GM18858 (cell line): Measurements from ENCODE around the gene EIF2B1.

Experiments used
- ATAC-seq: cut with Tn5 transposase; IDR thresholded peaks from one replicate; pipeline ENCODE4 v1.9.1; 2021; ENCODE audit not compliant: unreplicated experiment

EIF2B1 gene

GRCh38 chr12:123571343-123571813 is 62.1 kb downstream of the EIF2B1 start:
- no peak for ATAC-seq
